ENCODE data around the gene TULP3.
"Not testable (repeated sequence)": the region's sequence is repeated elsewhere in the genome, so short reads cannot be mapped to it uniquely, and the experiment has no call there.

Gene TULP3

GRCh38 chr12:2860170-2860569 lies 30.5 kb upstream of the TULP3 start:
- DNase-seq (ENCODE audit: low read depth in 1 of 2, low spot score in 1 of 2) = no peak
- TF ChIP-seq CTCF (IDR thresholded peaks at IDR 0.05; ENCODE audit: insufficient read depth, low read length) = no peak
- no peak for TF ChIP-seq POLR2AphosphoS5 (IDR thresholded peaks at IDR 0.05; ENCODE audit: low read depth)
- TF ChIP-seq GABPA (IDR thresholded peaks at IDR 0.05; ENCODE audit: low read depth) = no peak
- no peak for TF ChIP-seq SPI1 (IDR thresholded peaks at IDR 0.05; ENCODE audit: borderline replicate concordance, low read depth)
- TF ChIP-seq REST (IDR thresholded peaks at IDR 0.05; ENCODE audit: insufficient replicate concordance, low read depth) = no peak
- no peaks in the 10 kb centered on the region for H3K27me3 ChIP-seq (ENCODE audit: insufficient read depth, poor library complexity, severe bottlenecking)

DNA sequence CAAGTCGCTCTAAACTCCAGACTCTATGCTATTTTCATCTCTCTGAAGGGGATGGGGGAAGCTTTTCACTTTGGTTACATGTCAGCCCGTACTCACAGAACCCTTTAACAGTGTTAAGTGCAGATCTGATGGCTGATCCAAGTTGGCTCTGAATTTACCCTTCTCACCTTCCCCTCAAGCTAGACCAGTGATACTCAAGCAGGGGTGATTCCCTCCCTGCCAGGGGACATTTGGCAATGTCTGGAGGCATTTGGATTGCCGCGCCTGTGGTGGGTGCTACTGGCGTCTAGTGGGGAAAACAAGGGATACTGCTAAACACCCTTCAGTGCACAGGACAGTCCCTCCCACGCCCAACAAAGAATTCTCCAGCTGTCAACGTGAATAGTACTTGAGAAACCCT lies 27.8 kb upstream of the TULP3 start:
- Histone ChIP-seq H3K27ac (replicated peaks) (no peak overlapping the region), H3K4me3 (replicated peaks; ENCODE audit: insufficient read depth, low read length) (no peak overlapping the region), H3K27me3 (ENCODE audit: insufficient read depth, poor library complexity, severe bottlenecking) (no peaks in the 10 kb centered on the region)
- no peak for DNase-seq (ENCODE audit: low read depth in 1 of 2, low spot score in 1 of 2)
- TF ChIP-seq GABPA (IDR thresholded peaks at IDR 0.05; ENCODE audit: low read depth) = no peak
- TF ChIP-seq REST (IDR thresholded peaks at IDR 0.05; ENCODE audit: insufficient replicate concordance, low read depth) = no peak
- TF ChIP-seq SPI1 (IDR thresholded peaks at IDR 0.05; ENCODE audit: borderline replicate concordance, low read depth) = no peak
- TF ChIP-seq CTCF (IDR thresholded peaks at IDR 0.05; ENCODE audit: insufficient read depth, low read length) = no peak
- no peak for TF ChIP-seq POLR2AphosphoS5 (IDR thresholded peaks at IDR 0.05; ENCODE audit: low read depth)

More at GRCh38 chr12:2860170-2860569, 30.5 kb upstream of the TULP3 start:
- Histone ChIP-seq H3K27ac (replicated peaks) (no peak overlapping the region), H3K4me3 (replicated peaks; ENCODE audit: insufficient read depth, low read length) (no peak overlapping the region)

- H3K27ac ChIP-seq (replicated peaks); DNase-seq (ENCODE audit: low read depth in 1 of 2, low spot score in 1 of 2); H3K27me3 ChIP-seq (ENCODE audit: insufficient read depth, poor library complexity, severe bottlenecking); H3K4me3 ChIP-seq (replicated peaks; ENCODE audit: insufficient read depth, low read length): not testable (repeated sequence)
Measured at GRCh38 chr12:2863402-2863801, 27.3 kb upstream of the TULP3 start.

DNA sequence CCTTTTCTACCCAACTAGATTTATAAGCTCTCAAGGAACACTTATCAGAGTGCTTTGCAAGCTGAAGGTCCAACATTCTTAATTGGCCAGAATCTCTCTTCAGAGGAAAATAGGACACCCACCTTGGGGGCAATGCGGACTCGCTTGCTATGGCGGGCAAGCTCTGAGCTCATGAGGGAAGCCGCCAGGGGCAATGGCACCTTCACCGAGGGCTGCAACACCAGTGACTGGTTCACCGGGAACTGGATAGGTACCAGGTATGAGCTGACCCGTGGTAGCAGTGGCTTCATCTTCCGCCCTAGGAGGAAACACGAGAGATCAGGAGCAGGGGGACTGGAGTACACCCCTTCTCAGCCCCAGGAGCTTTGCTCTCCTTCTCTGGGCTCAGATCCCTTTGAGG lies 26.5 kb upstream of the TULP3 start:
- DNase-seq (ENCODE audit: low read depth in 1 of 2, low spot score in 1 of 2) = no peak
- Histone ChIP-seq H3K27ac (replicated peaks) (no peak overlapping the region), H3K4me3 (replicated peaks; ENCODE audit: insufficient read depth, low read length) (no peak overlapping the region), H3K27me3 (ENCODE audit: insufficient read depth, poor library complexity, severe bottlenecking) (no peaks in the 10 kb centered on the region)
- TF ChIP-seq REST (IDR thresholded peaks at IDR 0.05; ENCODE audit: insufficient replicate concordance, low read depth) (no peak), CTCF (IDR thresholded peaks at IDR 0.05; ENCODE audit: insufficient read depth, low read length) (no peak), GABPA (IDR thresholded peaks at IDR 0.05; ENCODE audit: low read depth) (no peak), SPI1 (IDR thresholded peaks at IDR 0.05; ENCODE audit: borderline replicate concordance, low read depth) (no peak), POLR2AphosphoS5 (IDR thresholded peaks at IDR 0.05; ENCODE audit: low read depth) (no peak)

DNA sequence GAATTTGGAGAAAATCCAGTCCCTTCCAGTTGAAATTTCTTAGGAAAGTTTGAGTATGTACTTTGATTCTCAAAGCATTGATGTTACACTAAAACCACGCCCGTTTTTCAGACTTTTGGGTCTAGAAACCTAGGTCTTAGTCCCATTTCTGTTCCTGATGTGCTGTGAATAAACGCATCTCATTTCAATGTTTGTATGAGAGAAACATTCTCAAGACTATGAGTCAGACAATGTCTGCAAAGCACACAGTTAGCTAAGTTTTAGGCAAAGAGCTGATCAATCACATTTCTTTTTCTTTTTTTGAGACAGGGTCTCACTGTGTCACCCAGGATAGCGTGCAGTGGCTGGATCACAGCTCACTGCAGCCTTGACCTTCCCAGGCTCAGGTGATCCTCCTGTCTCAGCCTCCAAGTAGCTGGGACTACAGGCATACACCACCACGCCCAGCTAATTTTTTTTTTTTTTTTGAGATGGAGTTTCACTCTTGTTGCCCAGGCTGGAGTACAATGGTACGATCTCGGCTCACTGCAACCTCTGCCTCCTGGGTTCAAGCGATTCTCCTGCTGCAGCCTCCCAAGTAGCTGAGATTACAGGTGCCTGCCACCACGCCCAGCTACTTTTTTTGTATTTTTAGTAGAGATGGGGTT lies 21.6 kb upstream of the TULP3 start:
- H3K4me3 ChIP-seq (replicated peaks; ENCODE audit: insufficient read depth, low read length); DNase-seq (ENCODE audit: low read depth in 1 of 2, low spot score in 1 of 2); H3K27me3 ChIP-seq (ENCODE audit: insufficient read depth, poor library complexity, severe bottlenecking); H3K27ac ChIP-seq (replicated peaks): not testable (repeated sequence)
